KG1 (cell line): ENCODE results near the gene MPZL1.
"Not testable (repeated sequence)": the region's sequence is repeated elsewhere in the genome, so short reads cannot be mapped to it uniquely, and the experiment has no call there.

Source experiments
- DNase-seq: peaks from one replicate; lab custom pipeline; 2025; lab: John Stamatoyannopoulos, UW

Gene MPZL1

DNA sequence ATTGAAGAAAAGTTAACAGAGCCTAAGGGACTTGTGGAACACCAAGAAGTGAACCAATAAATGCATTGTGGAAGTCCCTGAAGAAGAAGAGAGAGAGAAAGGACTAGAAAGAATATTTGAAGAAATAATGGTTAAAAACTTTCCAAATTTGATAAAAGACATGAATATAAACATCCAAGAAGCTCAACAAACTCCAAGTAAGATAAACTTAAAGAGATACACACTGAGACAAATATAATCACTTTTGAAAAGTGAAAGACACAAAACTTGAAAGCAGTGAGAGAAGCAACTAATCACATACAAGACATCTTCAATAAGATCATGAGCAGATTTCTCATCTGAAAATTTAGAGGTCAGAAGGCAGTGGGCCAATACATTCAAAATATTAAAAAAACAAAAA lies 91.2 kb downstream of the MPZL1 start:
- no peak for DNase-seq

DNA sequence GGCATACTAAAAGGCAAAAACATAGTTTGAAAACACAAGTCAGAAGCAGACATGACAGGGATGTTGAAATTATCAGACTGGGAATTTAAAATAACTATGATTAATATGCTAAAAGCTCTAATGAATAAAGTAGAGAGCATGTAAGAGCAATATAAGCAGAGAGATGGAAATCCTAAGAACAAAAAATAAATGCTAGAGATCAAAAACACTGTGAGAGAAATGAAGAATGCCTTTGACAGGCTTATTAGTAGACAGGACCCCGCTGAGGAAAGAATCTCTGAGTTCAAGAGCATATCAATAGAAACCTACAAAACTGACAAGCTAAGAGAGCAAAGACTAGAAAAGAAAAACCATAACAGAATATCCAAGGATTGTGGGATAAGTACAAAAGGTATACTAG lies 93.9 kb downstream of the MPZL1 start:
- DNase-seq: no peak

DNA sequence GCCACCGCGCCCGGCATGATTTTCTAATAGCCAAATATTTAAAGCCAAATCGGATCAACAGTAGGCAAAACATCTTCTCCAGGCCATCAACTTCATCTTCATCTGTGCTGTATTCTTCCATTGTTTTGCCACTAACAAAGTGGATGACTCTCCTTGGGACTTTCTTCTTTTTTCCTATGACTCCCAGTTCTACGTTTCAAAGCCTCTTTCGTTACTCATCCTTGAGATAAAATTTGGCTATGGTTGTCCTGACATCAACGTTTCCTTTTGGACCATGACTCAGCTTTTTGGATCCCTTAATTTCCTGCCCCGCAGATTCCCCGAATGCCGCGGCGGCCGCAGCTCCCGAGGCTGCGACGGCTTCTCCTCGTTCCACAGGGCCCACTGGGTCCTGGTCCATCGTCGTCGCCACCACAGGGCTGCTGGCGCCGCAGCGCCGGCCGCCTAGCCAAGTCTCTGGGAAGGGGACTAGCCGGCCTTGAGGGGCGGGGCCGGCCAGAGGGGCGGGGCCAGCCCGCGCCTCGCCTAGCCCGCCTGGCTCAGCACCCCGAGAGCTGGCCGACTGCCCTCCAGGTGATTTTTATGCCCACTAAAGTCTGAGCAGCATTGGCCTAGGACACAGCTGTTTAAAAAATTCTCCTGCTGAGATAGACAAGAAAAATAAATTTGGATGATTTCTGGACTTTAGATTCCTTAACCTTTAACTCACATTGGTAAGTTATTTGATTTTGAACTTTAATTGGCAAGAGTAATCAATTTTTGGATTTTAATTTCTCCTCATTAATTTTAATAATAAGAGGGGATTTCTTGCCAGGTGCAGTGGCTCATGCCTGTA lies 98.3 kb downstream of the MPZL1 start:
- no peak for DNase-seq

DNA sequence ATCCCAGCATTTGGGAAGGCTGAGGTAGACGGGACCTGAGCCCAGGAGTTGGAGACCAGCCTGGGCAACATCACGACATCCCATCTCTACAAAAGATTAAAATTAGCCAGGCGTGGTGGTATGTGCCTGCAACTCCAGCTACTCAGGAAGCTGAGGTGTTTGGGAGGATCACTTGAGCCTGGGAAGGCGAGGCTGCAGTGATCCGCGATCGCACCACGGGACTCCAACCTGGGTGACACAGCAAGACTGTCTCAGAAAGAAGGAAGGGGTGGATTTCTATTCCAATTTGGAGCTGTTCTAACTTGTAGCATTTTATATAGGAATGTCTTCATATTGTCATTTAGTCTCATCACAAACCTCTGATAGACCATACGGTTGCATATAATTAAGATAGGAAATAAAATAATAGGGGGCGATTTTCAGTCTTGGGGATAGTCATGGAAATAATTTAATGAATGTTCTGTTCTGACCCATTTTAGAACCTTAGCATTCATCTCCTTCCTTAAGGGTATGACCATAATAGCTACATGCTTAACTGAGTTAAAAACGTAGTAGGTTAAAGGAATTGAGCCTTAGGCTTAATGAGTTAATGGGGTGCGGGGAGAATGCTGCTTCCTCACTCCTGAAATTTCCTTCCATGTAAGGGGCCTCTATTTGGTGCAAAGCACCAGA lies 99.0 kb downstream of the MPZL1 start:
- DNase-seq: no peak

DNA sequence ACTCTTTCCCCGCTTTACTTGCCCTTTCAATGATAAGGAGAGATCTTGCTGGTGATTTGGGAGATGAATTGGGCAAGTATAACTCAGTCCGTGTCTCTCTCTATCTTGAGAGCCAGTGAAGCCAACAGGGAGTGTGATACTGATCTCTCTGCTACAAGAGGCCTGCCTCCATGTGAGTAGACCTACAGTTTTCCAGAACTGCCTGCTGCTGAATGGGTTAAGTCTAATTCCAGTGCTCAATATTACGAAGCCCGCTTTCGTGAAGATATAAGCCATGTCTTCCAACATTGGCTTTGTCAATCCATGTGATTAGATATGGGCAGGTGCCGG lies 99.5 kb downstream of the MPZL1 start:
- DNase-seq: no peak

DNA sequence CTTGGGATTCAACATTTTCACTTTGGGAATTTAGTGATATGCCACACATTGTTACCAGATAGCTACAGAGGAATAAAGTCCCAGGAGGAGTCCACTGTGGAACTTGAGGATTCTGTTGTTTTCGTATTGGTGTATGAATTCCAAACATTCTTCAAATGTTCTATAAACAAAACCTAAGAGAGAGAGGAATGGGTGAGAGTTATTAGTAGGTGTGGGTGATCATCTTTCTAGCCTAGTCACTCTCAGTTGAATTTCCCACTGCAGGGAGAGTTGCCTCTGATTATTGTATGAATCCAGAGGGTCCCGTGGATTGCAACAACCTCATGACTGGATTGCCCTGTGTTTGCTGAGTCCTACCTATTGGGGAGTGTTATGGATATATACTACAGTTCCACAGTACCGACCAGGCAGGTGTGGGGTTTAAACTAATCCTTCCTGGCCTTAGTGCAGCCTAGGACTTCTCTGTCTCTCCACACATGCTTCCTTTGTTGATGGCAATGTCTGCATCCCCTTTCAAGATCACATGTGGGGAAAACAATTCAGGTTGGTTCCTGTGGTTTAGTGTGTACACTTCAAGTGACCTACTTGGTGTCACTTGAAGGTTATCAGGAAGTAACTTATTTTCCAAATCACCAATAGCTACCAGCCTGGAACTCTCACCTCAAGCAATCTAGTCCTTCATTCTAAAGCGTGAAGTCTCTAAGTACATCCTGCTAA lies 100.3 kb downstream of the MPZL1 start:
- DNase-seq: no peak

DNA sequence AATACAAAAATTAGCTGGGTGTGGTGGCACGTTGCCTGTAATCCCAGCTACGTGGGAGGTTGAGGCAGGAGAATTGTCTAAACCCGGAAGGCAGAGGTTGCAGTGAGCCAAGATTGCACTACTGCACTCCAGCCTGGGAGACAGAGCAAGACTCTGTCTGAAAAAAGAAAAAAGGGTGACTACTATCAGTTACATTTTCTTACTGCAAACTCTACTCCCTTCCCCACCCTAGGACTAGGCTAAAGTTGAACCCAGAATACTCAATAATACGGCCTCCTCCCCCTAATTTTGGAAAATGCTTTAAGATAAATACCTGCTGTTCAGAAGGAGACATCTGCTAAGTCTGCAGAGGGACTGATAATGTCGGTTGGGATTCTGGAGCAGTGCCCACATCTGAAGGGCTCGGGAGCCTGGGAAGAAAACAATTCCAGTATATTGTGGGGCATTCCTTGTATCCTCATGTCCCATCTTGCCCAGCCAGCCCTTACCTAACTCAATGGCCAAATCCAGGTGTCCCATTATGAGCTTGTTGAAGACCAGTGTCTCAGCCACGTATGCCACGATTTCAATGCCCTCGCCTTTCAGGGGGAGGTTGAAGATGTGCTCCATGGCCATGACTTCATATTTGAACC lies 102.5 kb downstream of the MPZL1 start:
- no peak for DNase-seq

DNA sequence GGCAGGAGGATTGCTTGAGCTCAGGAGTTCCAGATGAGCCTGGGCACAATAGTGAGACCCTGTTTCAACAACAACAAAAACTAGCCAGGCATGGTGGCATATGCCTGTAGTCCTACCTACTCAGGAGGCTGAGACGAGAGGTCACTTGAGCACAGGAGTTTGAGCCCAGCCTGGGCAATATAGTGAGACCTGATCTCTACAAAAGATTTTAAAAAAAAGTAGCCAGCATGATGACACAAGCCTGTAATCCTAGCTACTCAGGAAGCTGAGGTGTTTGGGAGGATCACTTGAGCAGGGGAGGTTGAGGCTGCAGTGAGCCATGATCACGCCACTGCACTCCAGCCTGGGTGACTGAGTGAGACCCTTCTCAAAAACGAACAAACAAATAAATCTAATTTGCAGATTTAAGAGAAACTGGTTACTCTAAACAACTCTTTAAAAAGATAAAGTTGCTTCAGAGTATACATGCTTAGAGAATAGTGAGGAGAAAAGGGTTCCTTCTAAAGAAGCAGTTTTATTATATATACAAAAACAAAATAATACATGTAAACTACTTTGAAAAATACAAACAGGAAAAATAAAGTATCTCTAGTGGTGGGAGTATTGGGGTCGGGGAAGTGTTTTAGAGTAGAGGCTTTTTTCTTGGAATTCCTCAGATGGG lies 103.8 kb downstream of the MPZL1 start:
- DNase-seq: no peak

DNA sequence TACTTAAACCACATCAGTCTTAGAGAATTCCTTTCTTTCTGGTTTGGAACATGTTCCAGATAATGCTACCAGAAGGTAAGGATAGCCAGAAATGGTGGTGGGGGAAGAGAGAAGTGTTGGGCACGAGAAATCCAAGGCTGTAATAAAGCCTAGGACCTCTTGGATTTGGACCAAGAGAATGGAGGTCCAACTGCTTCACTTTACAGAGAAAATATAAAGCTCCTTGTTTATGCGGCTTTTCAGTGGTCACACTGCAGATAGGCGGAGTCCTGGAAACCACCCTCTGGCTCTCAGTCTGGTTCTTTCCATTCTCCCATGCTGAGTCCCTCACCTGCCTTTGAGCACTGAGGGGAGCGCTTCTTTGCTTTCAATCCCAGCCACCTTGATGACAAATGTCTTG lies 104.3 kb downstream of the MPZL1 start:
- no peak for DNase-seq

DNA sequence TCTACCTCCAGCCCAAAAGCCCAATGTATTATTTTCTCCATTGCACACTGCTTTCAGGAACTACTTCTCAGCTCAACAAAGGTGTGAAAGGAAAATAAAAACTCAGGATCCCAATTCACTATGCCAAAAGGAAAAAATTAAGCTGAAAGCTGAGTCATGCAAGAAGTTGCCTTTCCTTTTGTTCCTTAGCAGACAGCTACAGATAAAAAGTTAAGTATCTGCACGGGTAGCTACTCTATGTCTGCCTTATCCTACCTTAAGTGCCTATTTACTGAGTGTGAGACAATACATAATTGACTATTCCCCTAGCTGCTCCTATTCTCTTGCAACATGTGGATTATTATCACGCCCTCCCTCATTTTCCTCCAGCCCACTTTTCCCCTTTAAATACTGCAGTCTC lies 108.1 kb downstream of the MPZL1 start:
- no peak for DNase-seq

DNA sequence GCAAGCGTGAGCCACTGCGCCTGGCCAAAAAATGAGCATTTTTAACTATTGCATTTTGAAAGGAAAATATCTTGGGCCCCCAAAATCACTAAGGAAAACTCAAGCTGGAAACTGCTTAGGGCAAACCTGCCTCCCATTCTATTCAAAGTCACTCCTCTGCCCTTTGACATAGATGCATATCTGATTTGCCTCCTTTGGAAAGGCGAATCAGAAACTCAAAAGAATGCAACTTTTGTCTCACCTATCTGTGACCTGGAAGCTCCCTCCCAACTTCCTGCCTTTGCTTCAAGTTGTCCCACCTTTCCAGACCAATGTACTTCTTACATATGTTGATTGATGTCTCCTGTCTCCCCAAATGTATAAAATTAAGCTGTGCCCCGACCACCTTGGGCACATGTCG lies 108.9 kb downstream of the MPZL1 start:
- DNase-seq: not testable (repeated sequence)

DNA sequence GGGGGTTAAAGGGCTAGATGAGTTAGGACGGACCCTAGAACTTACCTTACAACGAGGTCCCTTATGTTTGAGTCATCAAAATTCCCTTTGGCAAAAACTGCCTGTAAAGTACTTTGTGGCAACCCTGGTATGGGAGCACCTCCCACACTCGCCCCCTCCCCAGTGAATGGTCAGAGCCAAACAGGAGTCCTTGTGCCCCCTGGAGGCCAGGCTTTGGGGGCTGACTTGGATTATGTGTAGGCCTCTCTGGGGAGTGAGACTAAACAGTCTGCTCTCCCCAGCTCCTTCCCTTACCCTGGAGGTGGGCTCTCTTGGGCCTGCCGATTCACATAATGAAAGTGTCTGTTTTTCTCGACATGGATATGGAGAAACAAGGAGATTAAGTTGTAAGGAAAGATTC lies 110.9 kb downstream of the MPZL1 start:
- DNase-seq: no peak

DNA sequence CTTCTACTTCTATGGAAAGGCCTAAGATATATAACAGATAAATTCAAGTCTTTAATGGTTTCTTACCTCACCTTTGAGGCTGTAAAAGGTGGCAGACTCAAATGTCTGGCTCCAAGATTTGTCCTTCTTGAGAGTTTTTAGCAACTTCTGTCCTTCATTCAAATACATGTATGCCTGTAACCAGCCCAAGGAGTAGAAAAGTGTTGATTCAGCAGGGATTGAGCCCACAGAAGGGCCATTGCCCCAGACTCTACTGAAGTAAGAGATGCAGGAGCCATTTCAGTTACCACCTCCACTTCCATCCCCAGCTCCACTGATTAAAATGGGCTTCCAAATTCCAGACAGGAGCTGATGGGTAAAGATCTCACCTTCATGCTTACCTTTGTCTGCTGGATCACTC lies 112.1 kb downstream of the MPZL1 start:
- no peak for DNase-seq

DNA sequence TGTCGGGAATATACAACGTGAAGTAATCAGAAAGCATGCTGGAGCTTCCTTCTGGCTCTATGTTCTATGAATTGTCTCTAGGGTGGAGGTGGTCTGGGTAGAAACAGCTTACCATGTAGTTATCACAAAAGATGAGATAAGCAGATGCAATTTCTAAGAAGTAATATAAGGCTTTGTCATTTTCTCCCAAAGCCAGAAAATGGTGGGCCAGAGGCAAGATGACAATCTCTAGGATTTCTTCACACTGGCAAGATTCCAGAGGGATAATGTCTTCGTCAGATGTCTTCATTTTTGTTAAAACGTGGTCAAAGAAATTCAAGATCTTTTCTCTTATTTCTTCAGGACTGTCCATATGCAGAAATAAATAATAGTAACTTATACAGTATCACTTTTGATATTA lies 114.4 kb downstream of the MPZL1 start:
- DNase-seq: no peak

DNA sequence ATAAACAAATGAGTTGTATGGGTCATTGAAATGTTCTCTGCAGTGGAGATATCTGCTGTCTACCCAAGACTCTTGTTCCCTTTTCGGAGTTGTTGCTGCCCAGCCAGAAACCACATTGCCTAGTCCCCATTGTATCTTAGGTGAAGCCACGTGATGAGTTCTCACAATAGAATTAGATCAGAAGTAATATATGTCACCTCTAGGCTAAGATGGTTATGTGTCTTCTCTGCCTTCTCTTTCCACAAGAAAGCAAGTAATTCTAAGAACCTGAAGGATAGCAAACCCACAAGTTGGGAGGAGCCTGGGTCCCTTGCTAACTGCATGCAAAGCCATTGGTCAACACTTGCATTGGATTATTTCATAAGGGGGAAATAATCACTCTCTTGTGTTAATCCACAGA lies 115.5 kb downstream of the MPZL1 start:
- no peak for DNase-seq

DNA sequence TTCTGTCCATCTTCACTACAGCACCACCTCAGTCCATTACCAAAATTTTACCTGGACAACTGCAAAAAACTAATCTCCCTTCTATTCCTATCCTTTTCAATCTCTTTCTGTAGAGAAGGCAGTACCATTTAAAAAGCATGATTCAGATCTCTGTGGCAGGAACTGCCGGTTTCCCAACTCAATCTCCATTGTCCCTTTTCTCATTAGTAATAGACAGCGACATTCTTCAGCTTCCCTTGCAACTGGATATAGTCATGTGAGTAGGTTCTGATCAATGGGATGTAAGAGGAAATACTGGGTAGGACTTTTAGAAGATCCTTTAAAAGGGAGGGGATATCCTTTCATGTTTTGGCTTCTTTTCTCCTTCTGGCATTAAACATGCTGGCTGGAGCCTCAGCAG lies 117.2 kb downstream of the MPZL1 start:
- no peak for DNase-seq
